ENCODE measurements around the gene BANK1. TPM values are rescaled to one million over a fixed set of nuclear protein-coding genes. Genes with fewer than 3 reads are reported as not detected.

Gene BANK1
- polyA plus RNA-seq, 1 donor from 2014 or later, result not detected

- H3K4me2 ChIP-seq (ENCODE audit: low read length), result no peak overlapping the region
- no peak overlapping the region for H2AFZ ChIP-seq (ENCODE audit: low read depth, low read length)
- H3K27me3 ChIP-seq (ENCODE audit: insufficient read depth, low read depth, low read length), result no peaks in the 10 kb centered on the region
- no peaks in the 10 kb centered on the region for H3K9me2 ChIP-seq (ENCODE audit: insufficient read depth, low read length)
- no peaks in the 10 kb centered on the region for H4K20me1 ChIP-seq (ENCODE audit: insufficient read depth)
- no peak overlapping the region for H3K27ac ChIP-seq (ENCODE audit: low read length)
- TF ChIP-seq RAD21 (conservative IDR thresholded peaks at IDR 0.05) (no peak), EZH2 (IDR thresholded peaks at IDR 0.05; ENCODE audit: borderline replicate concordance, insufficient read depth, low read length, poor library complexity, severe bottlenecking) (no peak), TAF1 (IDR thresholded peaks at IDR 0.05; ENCODE audit: low read depth) (no peak), POLR2AphosphoS5 (IDR thresholded peaks at IDR 0.05) (no peak), SMC3 (conservative IDR thresholded peaks at IDR 0.05; ENCODE audit: poor library complexity) (no peak), MXI1 (conservative IDR thresholded peaks at IDR 0.05; ENCODE audit: poor library complexity, severe bottlenecking) (no peak), EP300 (conservative IDR thresholded peaks at IDR 0.05; ENCODE audit: poor library complexity, severe bottlenecking) (no peak), REST (IDR thresholded peaks at IDR 0.05; ENCODE audit: borderline replicate concordance) (no peak)
- no peaks in the 10 kb centered on the region for H3K9me3 ChIP-seq (ENCODE audit: low read length)
- no peaks in the 10 kb centered on the region for H3K79me2 ChIP-seq (replicated peaks; ENCODE audit: insufficient read depth, low read length)
- H3K36me3 ChIP-seq (ENCODE audit: insufficient read depth, low read length), result no peaks in the 10 kb centered on the region
- no peak overlapping the region for H3K9ac ChIP-seq (ENCODE audit: low read length)
- no peak overlapping the region for H3K4me3 ChIP-seq (ENCODE audit: low read length)
- no peaks in the 10 kb centered on the region for H3F3A ChIP-seq (ENCODE audit: insufficient read depth, low read length, poor library complexity, severe bottlenecking)
These were observed 15.7 kb upstream of the BANK1 start for GRCh38 chr4:101774807-101775206.

GRCh38 chr4:101777431-101777830, 13.1 kb upstream of the BANK1 start:
- no peak overlapping the region for H2AFZ ChIP-seq (ENCODE audit: low read depth, low read length)
- no peaks in the 10 kb centered on the region for H4K20me1 ChIP-seq (ENCODE audit: insufficient read depth)
- no peaks in the 10 kb centered on the region for H3K36me3 ChIP-seq (ENCODE audit: insufficient read depth, low read length)
- H3K9me3 ChIP-seq (ENCODE audit: low read length), result no peaks in the 10 kb centered on the region
- H3K79me2 ChIP-seq (replicated peaks; ENCODE audit: insufficient read depth, low read length), result no peaks in the 10 kb centered on the region
- H3K4me3 ChIP-seq (ENCODE audit: low read length), result no peak overlapping the region
- no peaks in the 10 kb centered on the region for H3F3A ChIP-seq (ENCODE audit: insufficient read depth, low read length, poor library complexity, severe bottlenecking)
- H3K9ac ChIP-seq (ENCODE audit: low read length), result no peak overlapping the region
- H3K4me2 ChIP-seq (ENCODE audit: low read length), result no peak overlapping the region
- H3K27ac ChIP-seq (ENCODE audit: low read length), result no peak overlapping the region
- H3K27me3 ChIP-seq (ENCODE audit: insufficient read depth, low read depth, low read length), result no peaks in the 10 kb centered on the region
- TF ChIP-seq TAF1 (IDR thresholded peaks at IDR 0.05; ENCODE audit: low read depth) (no peak), MXI1 (conservative IDR thresholded peaks at IDR 0.05; ENCODE audit: poor library complexity, severe bottlenecking) (no peak), RAD21 (conservative IDR thresholded peaks at IDR 0.05) (no peak), EZH2 (IDR thresholded peaks at IDR 0.05; ENCODE audit: borderline replicate concordance, insufficient read depth, low read length, poor library complexity, severe bottlenecking) (no peak), REST (IDR thresholded peaks at IDR 0.05; ENCODE audit: borderline replicate concordance) (no peak), CTCF (IDR thresholded peaks at IDR 0.05; ENCODE audit: poor library complexity, severe bottlenecking) (no peak), POLR2AphosphoS5 (IDR thresholded peaks at IDR 0.05) (no peak), SMC3 (conservative IDR thresholded peaks at IDR 0.05; ENCODE audit: poor library complexity) (no peak), EP300 (conservative IDR thresholded peaks at IDR 0.05; ENCODE audit: poor library complexity, severe bottlenecking) (no peak)
- H3K9me2 ChIP-seq (ENCODE audit: insufficient read depth, low read length), result no peaks in the 10 kb centered on the region
